ENCODE measurements around the gene SIX3.

GRCh38 chr2:44934038-44934982 is 7.2 kb upstream of the SIX3 start:
- TF ChIP-seq POLR2AphosphoS5 (IDR thresholded peaks at IDR 0.05; ENCODE audit: low read depth, low read length), result no peak
- TF ChIP-seq TAF1 (IDR thresholded peaks at IDR 0.05; ENCODE audit: low read depth, low read length), result no peak
- TF ChIP-seq SPI1 (IDR thresholded peaks at IDR 0.05; ENCODE audit: low read depth, low read length), result no peak
- no peak for TF ChIP-seq POLR2A (IDR thresholded peaks at IDR 0.05; ENCODE audit: low read depth, low read length)

All from GM12891 (cell line).